Stomach (tissue), 4 donors: Measurements from ENCODE around the gene DYTN.

Experiments
- CTCF ChIP-seq, 7 experiments: fragments of 450-650 bp in 4 of 7; fragments of 200-600 bp in 3 of 7; sonication (generic) in 3 of 7; IDR thresholded peaks; one replicate each; pipeline ENCODE4 v1.5.1; 2016 to 2019; ENCODE audit warnings: antibody characterized with exemption in 7 of 7, control low read depth in 2 of 7, mild to moderate bottlenecking in 1 of 7
- POLR2A ChIP-seq, 4 donors: fragments of 450-650 bp; IDR thresholded peaks; one replicate each; pipeline ENCODE4 v1.6.1; 2016; ENCODE audit warnings: antibody characterized with exemption in 4 of 4, control low read depth in 2 of 4, mild to moderate bottlenecking in 1 of 4, moderate library complexity in 1 of 4

- TF ChIP-seq POLR2A (IDR thresholded peaks at IDR 0.05) (no peak), CTCF (IDR thresholded peaks at IDR 0.05) (no peak)
These were observed 48.1 kb upstream of the DYTN start for GRCh38 chr2:206766057-206766930.
